D721Med (cell line): ENCODE results near the gene EXOC4.

Experiments
- DNase-seq: peaks from one replicate; pipeline ENCODE4 v3.0.0; 2011; ENCODE audit warnings: low spot score; ENCODE audit not compliant: insufficient read length
- FAIRE-seq: peaks from 2 replicates; lab custom pipeline; 2011; peaks lifted over from hg19 to GRCh38; lab: Jason Lieb, UNC
- TF ChIP-seq, protein P1 (sequence below): IDR thresholded peaks from 2 replicates; pipeline ENCODE4 v1.5.1; 2012; ENCODE audit warnings: mild to moderate bottlenecking, control low read depth; ENCODE audit not compliant: insufficient read depth; ENCODE audit errors: missing control alignments

EXOC4 gene

DNA sequence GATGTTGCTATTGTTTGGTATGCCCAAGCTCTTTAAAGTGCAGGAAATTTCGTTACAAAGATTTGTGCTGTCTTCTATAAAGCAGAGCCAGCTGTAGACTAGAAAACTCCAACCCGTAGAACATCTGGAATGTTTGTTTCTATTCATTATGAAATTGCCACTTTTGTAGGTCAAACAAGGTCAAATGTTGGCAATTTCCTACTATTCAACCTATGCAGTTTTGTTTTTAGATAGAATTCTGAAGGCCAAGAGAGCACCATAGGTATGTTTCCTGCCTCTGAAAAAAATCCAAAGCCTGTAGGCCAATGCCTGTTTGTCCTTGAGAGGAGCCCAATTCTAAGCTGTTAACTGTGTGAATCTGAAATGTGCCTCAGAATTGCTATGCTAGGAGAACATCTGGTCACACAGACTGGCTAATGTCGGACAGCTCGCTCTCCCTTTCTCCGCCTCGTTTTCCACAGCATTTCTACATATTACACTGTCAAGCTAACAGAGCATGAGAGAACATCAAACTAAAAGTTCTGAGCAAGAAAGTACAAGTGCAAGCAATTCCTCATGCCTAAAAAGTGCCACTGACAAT lies 607.1 kb downstream of the EXOC4 start:
- TF ChIP-seq, protein P1, sequence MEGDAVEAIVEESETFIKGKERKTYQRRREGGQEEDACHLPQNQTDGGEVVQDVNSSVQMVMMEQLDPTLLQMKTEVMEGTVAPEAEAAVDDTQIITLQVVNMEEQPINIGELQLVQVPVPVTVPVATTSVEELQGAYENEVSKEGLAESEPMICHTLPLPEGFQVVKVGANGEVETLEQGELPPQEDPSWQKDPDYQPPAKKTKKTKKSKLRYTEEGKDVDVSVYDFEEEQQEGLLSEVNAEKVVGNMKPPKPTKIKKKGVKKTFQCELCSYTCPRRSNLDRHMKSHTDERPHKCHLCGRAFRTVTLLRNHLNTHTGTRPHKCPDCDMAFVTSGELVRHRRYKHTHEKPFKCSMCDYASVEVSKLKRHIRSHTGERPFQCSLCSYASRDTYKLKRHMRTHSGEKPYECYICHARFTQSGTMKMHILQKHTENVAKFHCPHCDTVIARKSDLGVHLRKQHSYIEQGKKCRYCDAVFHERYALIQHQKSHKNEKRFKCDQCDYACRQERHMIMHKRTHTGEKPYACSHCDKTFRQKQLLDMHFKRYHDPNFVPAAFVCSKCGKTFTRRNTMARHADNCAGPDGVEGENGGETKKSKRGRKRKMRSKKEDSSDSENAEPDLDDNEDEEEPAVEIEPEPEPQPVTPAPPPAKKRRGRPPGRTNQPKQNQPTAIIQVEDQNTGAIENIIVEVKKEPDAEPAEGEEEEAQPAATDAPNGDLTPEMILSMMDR: no peak
- FAIRE-seq (no peak), DNase-seq (no peak)

DNA sequence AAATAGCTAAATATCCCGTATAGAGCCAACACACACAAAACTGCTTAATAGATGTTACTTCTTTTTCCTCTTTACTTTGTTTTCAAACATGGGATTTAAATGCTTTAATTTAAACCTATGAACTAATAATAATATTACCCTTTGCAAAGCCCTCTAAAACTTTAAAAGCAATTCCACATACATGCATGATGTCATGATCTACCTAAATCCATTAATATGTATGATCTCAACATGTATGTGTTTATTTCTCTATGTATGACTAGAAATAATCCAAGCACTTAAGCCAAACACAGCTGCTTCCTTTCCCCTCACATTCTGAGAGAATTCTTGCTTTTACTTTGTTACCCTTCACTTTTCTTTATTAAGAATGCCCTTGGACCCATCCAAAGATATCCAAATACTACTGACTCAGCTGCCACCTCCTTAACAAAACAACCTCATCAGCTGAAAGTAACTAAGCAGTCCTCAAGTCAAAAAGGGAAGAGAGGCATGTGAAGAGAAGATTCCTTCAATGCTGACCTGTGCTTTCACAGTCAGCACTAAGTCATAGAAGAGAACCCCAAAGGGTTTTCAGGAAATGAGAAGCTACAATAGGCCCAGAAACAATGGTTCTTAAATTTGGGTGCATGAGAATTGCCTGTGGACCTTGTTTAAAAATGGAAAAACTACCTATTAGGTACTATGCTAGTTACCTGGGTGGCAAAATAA lies 607.9 kb downstream of the EXOC4 start:
- TF ChIP-seq, protein P1: no peak
- DNase-seq (no peak), FAIRE-seq (no peak)

DNA sequence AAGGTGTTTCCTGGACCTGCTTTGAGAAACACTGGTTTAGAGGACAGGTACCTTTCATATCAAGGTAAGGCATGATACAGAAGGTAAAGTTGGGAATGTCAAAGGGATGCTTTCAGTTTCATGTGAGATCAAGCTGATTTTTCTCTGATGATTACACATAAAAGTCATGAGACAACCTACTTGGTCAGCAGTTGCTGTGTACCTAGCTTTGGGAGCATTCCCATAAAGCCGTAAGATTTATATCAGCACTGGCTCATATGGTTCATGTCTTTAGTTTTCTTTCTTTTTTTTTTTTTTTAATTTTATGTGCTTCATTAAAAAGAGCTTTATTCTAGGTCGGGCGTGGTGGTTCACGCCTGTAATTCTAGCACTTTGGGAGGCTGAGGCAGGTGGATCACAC lies 609.0 kb downstream of the EXOC4 start:
- DNase-seq: no peak
- TF ChIP-seq, protein P1: no peak
- no peak for FAIRE-seq

GRCh38 chr7:133863362-133864061 lies 610.6 kb downstream of the EXOC4 start:
- TF ChIP-seq, protein P1: no peak
- FAIRE-seq (no peak), DNase-seq (no peak)

DNA sequence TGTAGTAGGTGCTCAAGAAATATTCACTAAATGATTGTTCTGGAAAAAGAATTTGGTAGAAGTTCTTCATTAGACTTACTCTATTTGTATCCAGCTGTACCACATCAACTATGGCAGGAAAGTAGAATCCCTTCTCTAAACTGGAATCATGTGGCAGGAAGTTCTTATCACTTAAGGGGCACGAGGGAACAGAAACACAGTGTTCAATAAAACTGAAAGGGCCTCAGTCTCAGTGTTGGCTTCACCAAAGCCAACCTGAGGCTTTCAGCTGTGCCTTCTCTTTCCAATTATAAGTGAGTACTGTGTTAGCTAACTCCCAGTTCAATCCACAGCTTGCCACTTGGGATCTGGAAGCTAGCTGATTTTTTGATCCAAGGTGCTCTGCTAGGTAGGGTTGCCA lies 616.7 kb downstream of the EXOC4 start:
- DNase-seq (no peak), FAIRE-seq (no peak)
- TF ChIP-seq, protein P1: no peak

- DNase-seq (no peak), FAIRE-seq (no peak)
- TF ChIP-seq, protein P1: no peak
Measured at GRCh38 chr7:133871757-133872156, 618.9 kb downstream of the EXOC4 start.

DNA sequence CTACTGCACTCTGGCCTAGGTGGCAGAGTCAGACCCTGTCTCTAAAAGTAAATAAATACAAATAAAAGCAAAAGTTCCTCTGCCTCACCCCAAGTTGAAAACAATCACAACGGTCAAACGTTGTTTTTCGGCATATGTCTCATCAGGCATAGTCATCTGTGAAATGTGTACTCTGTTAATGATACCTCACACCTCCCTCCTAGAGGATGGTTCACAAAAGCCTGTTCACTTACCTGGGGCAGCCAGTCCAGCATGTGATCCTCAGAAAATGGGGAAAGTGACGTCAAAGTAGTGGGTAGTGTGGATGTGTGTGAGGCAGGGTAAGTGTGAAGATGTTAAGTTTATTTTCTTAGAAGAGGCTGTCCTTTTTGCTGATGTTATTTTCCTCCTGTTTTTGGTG lies 620.3 kb downstream of the EXOC4 start:
- no peak for FAIRE-seq
- TF ChIP-seq, protein P1: no peak
- no peak for DNase-seq
